PFSK-1 (cell line): Measurements from ENCODE around the gene MRPL51.

Source experiments
- FOXP2 ChIP-seq: optimal IDR thresholded peaks from 2 replicates; pipeline ENCODE3; 2011; ENCODE audit warnings: borderline replicate concordance, control low read depth, inconsistent platforms; ENCODE audit not compliant: insufficient read depth; ENCODE audit errors: extremely low read length, extremely low read depth
- POLR2AphosphoS5 ChIP-seq: IDR thresholded peaks from 2 replicates; pipeline ENCODE4 v1.6.1; 2012; ENCODE audit warnings: low read depth, mild to moderate bottlenecking, control low read depth, low read length, moderate library complexity
- REST ChIP-seq, 2 experiments: IDR thresholded peaks; 2 replicates each; pipeline versions ENCODE4 v1.6.1 to v1.8.0; 2011 to 2012; ENCODE audit warnings: low read depth in 2 of 2, low read length in 2 of 2, control low read depth in 1 of 2, inconsistent platforms in 1 of 2, mild to moderate bottlenecking in 1 of 2, moderate library complexity in 1 of 2; ENCODE audit not compliant: insufficient read depth in 1 of 2
- SIN3A ChIP-seq: IDR thresholded peaks from 2 replicates; pipeline ENCODE4 v1.6.1; 2012; ENCODE audit warnings: mild to moderate bottlenecking, low read length, moderate library complexity, borderline replicate concordance; ENCODE audit not compliant: insufficient read depth
- TAF1 ChIP-seq: IDR thresholded peaks from 2 replicates; pipeline ENCODE4 v1.6.1; 2012; ENCODE audit warnings: low read length, control low read depth, borderline replicate concordance; ENCODE audit not compliant: insufficient read depth

The MRPL51 gene

DNA sequence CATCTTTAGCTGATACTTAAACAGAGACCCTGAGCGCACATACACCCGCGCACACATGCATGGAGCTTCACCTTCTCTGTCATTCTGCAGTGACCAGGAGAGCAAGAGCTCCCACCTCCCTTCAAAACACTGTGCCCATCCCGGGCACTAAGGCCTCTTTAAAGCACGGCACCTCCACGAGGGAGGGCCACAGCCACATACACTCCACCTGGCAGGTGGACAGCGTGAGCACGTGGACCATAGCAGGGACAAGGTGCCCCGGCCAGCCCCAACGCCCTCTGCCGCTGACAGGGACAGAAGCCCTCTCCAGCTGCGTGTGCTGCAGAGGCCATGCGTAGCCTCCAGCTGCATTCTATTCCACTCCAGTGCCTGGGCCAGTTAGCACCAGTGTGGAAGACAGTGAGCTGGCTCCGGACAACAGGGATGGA is 46.7 kb upstream of the MRPL51 start:
- TF ChIP-seq SIN3A = no peak
- TF ChIP-seq POLR2AphosphoS5 = no peak
- TF ChIP-seq FOXP2 = no peak
- TF ChIP-seq REST (IDR thresholded peaks at IDR 0.05; ENCODE audit: insufficient read depth in 1 of 2, low read depth in 2 of 2, low read length in 2 of 2) = no peak
- TF ChIP-seq TAF1 = no peak

GRCh38 chr12:6539314-6539682 is 46.2 kb upstream of the MRPL51 start:
- TF ChIP-seq POLR2AphosphoS5 (no peak; the same call in 1 of the 2 replicates), FOXP2 (no peak), REST (IDR thresholded peaks at IDR 0.05; ENCODE audit: insufficient read depth in 1 of 2, low read depth in 2 of 2, low read length in 2 of 2) (no peak), TAF1 (no peak), SIN3A (no peak)

- peak; percentile 44; the same call in 1 of the 2 replicates for TF ChIP-seq TAF1
- TF ChIP-seq POLR2AphosphoS5 = peak; percentile 90
- no peak for TF ChIP-seq FOXP2
- no peak for TF ChIP-seq REST (IDR thresholded peaks at IDR 0.05; ENCODE audit: insufficient read depth in 1 of 2, low read depth in 2 of 2, low read length in 2 of 2)
- peak; percentile 97; the same call in 1 of the 2 replicates for TF ChIP-seq SIN3A
Measured at GRCh38 chr12:6538420-6539313, 45.6 kb upstream of the MRPL51 start.

DNA sequence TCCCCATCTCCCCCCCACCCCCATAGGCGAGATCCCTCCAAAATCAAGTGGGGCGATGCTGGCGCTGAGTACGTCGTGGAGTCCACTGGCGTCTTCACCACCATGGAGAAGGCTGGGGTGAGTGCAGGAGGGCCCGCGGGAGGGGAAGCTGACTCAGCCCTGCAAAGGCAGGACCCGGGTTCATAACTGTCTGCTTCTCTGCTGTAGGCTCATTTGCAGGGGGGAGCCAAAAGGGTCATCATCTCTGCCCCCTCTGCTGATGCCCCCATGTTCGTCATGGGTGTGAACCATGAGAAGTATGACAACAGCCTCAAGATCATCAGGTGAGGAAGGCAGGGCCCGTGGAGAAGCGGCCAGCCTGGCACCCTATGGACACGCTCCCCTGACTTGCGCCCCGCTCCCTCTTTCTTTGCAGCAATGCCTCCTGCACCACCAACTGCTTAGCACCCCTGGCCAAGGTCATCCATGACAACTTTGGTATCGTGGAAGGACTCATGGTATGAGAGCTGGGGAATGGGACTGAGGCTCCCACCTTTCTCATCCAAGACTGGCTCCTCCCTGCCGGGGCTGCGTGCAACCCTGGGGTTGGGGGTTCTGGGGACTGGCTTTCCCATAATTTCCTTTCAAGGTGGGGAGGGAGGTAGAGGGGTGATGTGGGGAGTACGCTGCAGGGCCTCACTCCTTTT is 44.0 kb upstream of the MRPL51 start:
- TF ChIP-seq POLR2AphosphoS5 (peak; percentile 57), SIN3A (no peak), TAF1 (no peak), FOXP2 (no peak), REST (IDR thresholded peaks at IDR 0.05; ENCODE audit: insufficient read depth in 1 of 2, low read depth in 2 of 2, low read length in 2 of 2) (no peak)
